Measurements from ENCODE around the gene BCL2.

Gene BCL2

DNA sequence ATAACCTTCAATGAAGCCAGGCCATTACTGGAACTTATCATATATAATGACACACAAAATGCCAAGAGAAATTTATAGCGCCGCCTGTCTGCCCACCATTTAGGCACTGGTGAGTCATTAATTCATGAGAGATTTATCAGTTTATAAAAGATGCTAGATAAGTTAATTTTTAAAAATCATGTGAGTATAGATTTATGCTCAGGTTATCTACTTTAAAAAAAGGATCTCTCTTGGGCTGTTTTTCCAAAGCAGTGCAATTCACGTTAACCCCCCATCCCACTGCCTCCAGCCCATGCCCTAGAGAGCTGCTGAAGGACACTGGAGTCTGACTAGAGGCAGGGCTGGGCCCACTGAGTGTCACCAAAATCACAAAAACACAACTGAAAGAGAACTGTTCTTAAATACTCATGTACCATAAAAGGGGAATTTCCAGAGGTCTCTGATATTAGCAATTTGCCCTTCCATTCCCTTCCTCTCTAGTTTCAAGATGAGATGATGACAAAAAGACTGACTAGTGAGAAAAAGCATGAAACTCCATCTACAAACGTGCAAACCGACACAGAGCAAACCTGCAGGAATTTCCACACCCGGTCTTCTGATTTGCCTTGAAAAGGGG is 160.8 kb downstream of the BCL2 start:
- no peak overlapping the region for H3K27ac ChIP-seq
- TF ChIP-seq, protein P1, sequence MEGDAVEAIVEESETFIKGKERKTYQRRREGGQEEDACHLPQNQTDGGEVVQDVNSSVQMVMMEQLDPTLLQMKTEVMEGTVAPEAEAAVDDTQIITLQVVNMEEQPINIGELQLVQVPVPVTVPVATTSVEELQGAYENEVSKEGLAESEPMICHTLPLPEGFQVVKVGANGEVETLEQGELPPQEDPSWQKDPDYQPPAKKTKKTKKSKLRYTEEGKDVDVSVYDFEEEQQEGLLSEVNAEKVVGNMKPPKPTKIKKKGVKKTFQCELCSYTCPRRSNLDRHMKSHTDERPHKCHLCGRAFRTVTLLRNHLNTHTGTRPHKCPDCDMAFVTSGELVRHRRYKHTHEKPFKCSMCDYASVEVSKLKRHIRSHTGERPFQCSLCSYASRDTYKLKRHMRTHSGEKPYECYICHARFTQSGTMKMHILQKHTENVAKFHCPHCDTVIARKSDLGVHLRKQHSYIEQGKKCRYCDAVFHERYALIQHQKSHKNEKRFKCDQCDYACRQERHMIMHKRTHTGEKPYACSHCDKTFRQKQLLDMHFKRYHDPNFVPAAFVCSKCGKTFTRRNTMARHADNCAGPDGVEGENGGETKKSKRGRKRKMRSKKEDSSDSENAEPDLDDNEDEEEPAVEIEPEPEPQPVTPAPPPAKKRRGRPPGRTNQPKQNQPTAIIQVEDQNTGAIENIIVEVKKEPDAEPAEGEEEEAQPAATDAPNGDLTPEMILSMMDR (IDR thresholded peaks at IDR 0.05) = no peak
- no peak for TF ChIP-seq ZFX (IDR thresholded peaks at IDR 0.05; ENCODE audit: borderline replicate concordance)

DNA sequence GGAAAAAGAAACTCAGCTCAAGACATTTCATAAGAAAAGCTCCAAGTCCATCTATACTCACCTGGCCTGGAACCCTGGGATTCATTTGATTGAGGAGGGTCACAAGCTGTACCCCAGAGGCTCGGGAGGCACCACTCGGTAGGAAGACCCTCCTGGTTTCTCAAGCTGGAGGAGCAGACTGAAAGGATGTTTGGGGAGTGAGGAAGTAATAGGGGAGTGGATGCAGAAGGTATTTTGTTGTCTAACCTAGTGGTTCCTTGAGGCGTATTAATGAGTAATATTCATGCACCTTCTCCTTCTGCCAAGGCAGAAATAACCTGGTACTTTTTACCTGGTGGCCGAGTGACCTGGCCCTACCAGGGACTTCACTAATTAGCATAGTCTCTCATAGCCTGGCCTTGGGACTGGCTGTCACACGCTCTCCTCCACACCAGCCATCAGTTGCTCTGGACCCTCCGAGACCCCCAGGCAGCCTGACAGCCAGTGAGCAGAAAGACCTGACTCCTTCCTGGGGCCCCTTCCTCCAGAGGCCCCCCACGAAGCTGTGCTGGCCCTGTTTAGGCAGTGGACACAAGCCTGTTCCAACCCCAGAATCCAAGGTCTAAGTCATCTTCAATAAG is 161.4 kb downstream of the BCL2 start:
- no peak overlapping the region for H3K27ac ChIP-seq

DNA sequence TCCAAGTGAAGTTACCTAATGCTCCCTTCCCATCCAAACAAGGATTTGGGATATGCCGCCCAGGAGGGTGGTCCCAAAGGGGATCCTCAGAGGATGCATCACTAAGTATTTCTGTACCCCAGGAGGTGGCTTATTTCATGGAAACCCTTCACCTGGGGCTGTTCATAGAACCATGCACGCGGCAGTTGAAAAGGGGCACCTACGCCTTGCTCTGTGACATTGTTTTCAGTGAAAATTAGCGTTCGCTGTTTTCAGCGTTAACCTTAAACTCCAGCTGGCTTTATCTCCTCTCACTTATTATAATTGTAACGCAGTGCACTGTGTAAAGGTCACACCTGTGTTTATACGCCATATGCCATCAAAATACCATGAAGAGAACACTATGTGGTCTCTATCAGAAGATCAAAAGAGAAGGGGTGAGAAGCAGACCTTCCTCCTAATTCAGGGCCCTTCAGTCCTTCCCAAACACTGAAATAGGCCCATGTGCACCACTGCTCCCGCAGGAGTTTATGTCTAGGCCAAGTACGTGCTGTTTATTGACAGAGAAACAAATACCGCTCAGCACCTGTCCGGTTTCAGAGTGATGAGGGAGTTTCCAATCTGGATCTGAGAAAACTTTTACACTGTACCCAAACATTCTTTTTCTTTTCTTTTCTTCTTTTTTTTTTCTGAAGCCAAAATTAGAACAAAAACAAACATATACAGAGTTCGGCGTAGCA is 162.1 kb downstream of the BCL2 start:
- no peak for TF ChIP-seq ZFX (IDR thresholded peaks at IDR 0.05; ENCODE audit: borderline replicate concordance)
- TF ChIP-seq, protein P1 (IDR thresholded peaks at IDR 0.05) = no peak
- H3K27ac ChIP-seq = no peak overlapping the region

More for the DNA sequence above, 161.4 kb downstream of the BCL2 start:
- TF ChIP-seq ZFX (IDR thresholded peaks at IDR 0.05; ENCODE audit: borderline replicate concordance) = no peak
- TF ChIP-seq, protein P1 (IDR thresholded peaks at IDR 0.05) = no peak

DNA sequence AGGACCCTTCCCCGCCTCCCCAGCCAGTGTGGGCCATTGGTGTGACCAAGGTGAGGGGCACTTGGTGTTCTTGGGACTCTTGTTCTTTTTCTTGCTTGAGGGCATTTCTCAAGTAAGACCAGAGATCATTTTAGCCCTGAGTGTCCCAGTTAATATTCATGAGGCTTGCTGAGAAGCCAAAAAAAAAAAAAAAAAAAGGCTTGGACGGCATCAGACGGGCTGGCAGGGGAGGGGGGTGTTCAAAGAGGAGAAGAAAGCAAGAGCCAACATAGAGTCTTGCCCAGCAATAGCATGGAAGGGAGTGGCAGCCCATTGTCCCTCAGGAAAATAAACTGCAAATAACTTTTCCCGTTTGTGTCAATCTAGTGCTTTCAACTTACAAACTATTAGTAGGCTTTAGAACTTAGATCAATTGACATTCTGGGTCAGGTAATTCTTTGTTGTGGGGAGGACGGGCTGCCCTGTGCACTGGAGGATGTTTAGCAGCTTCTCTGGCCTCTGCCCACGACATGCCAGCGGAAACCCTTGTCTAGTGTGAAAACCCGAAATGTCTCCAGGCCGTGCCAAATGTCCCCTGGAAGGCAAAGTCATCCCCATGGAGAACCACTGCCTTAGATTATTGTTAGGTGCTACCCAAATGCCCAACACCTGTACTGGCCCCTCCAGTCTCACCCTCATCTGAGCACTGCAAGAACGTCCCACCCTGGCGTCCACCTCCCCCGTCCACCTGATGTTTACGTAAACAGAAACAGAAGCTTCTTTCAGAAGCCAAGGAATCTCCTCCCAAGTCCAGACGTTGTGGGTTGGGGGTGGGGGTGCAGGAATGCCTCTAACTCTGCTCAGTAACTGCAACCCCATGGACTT is 163.4 kb downstream of the BCL2 start:
- TF ChIP-seq, protein P1 (IDR thresholded peaks at IDR 0.05) = no peak
- no peak for TF ChIP-seq ZFX (IDR thresholded peaks at IDR 0.05; ENCODE audit: borderline replicate concordance)
- no peak overlapping the region for H3K27ac ChIP-seq

DNA sequence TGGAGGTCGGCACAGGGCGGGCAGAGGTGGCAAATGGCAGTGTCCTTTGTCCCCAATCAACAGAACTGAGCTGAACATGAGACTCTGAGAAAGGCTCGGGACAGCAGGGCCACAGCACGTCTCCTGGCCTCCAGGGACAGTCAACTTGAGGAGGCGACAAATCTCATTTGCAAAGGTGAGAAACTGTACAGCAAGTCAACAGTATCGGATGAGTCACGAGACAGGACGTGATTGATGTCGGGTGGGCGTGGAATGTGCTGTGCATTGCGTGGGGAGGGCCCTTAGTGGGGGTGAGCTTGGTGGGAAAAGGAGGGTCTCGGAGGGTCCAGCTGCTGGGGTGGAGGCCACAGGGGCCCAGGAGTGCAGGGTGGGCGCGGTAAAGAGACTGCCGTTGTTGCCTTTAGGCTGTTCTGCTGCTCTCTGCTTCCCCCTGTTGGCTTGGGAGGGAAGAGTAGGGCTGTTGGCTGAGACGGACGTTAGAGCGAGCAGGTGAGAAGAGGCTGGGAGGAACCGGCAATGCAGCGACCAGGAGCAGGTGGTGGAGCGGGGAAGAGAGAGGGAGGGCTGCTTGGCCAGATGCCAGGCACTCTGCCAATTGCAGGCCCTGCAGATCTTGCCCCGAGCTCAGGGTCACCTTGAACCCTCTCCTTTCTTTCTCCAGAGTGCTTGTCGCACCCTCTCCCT is 164.3 kb downstream of the BCL2 start:
- no peak for TF ChIP-seq ZFX (IDR thresholded peaks at IDR 0.05; ENCODE audit: borderline replicate concordance)
- TF ChIP-seq, protein P1 (IDR thresholded peaks at IDR 0.05) = peak; percentile 95
- no peak overlapping the region for H3K27ac ChIP-seq

DNA sequence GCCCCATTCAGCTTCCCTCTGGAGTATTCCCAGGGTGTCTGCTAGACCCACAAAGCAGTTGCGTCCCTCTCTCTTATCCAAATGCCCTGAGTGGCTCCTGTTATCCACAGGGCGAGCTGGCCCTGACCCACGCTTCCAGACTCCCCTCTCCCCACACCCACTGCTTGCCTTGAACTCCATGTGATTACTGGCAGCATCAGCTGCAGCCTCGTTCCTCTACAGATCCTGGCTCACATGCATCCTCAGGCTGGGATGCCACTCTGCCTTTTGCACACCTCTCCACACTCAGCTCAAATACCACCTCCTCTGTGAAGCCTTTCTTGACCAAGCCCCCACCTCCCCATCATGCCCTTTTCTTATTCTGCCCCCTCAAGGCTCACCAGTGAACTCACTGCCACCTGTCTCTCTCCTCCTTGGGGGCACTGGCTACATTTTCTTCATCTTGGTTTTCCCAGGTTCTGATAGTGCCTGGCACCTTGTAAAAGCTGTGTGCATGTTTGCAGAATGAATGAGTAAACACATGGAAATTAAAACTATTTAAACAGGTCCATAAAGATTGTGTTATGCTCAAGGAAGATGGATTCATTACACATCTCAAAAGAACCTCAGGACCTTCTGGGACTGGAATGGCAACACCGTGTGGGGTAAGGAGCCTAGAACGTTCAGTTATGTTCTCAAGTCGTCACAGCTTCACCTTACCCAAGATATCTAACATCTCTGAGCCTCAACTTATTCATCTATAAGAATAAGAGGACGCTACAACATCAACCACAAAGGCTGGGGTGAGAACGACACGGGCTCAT is 165.0 kb downstream of the BCL2 start:
- H3K27ac ChIP-seq = no peak overlapping the region
- TF ChIP-seq, protein P1 (IDR thresholded peaks at IDR 0.05) = no peak
- TF ChIP-seq ZFX (IDR thresholded peaks at IDR 0.05; ENCODE audit: borderline replicate concordance) = no peak
